ENCODE results near the gene TENM3. TPM values are rescaled to one million over a fixed set of nuclear protein-coding genes. Genes with fewer than 3 reads are reported as not detected.

Gene TENM3
- total RNA-seq, 1 donor from 2014 or later = 106 TPM

GRCh38 chr4:182593864-182594263 lies 350.7 kb downstream of the TENM3 start:
- DNase-seq (ENCODE audit: low spot score in 2 of 2, unreplicated experiment in 2 of 2) = no peak
- Mint-ChIP-seq H3K27ac (no peak overlapping the region), H3K27me3 (ENCODE audit: low read depth) (no peaks in the 10 kb centered on the region), H3K36me3 (peaks cover 7% of the 10 kb centered on the region), H3K4me3 (no peak overlapping the region), H3K4me1 (peaks cover 5% of the 10 kb centered on the region), H3K9me3 (no peaks in the 10 kb centered on the region)
- TF ChIP-seq, protein P1, sequence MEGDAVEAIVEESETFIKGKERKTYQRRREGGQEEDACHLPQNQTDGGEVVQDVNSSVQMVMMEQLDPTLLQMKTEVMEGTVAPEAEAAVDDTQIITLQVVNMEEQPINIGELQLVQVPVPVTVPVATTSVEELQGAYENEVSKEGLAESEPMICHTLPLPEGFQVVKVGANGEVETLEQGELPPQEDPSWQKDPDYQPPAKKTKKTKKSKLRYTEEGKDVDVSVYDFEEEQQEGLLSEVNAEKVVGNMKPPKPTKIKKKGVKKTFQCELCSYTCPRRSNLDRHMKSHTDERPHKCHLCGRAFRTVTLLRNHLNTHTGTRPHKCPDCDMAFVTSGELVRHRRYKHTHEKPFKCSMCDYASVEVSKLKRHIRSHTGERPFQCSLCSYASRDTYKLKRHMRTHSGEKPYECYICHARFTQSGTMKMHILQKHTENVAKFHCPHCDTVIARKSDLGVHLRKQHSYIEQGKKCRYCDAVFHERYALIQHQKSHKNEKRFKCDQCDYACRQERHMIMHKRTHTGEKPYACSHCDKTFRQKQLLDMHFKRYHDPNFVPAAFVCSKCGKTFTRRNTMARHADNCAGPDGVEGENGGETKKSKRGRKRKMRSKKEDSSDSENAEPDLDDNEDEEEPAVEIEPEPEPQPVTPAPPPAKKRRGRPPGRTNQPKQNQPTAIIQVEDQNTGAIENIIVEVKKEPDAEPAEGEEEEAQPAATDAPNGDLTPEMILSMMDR (IDR thresholded peaks at IDR 0.05; ENCODE audit: unreplicated experiment) = no peak

- Mint-ChIP-seq H3K4me1 (no peaks in the 10 kb centered on the region), H3K4me3 (no peak overlapping the region), H3K9me3 (no peaks in the 10 kb centered on the region), H3K27ac (no peak overlapping the region), H3K36me3 (peaks cover 16% of the 10 kb centered on the region), H3K27me3 (ENCODE audit: low read depth) (no peaks in the 10 kb centered on the region)
- no peak for DNase-seq (ENCODE audit: low spot score in 2 of 2, unreplicated experiment in 2 of 2)
- TF ChIP-seq, protein P1 (IDR thresholded peaks at IDR 0.05; ENCODE audit: unreplicated experiment) = no peak
These were observed 356.9 kb downstream of the TENM3 start for GRCh38 chr4:182600093-182600492.

GRCh38 chr4:182600856-182601255 lies 357.7 kb downstream of the TENM3 start:
- no peaks in the 10 kb centered on the region for H3K27me3 Mint-ChIP-seq (ENCODE audit: low read depth)
- H3K27ac Mint-ChIP-seq = no peak overlapping the region
- TF ChIP-seq, protein P1 (IDR thresholded peaks at IDR 0.05; ENCODE audit: unreplicated experiment) = no peak
- no peaks in the 10 kb centered on the region for H3K9me3 Mint-ChIP-seq
- DNase-seq (ENCODE audit: low spot score in 2 of 2, unreplicated experiment in 2 of 2) = no peak
- H3K4me3 Mint-ChIP-seq = no peak overlapping the region
- H3K36me3 Mint-ChIP-seq = peaks cover 16% of the 10 kb centered on the region
- no peaks in the 10 kb centered on the region for H3K4me1 Mint-ChIP-seq

DNA sequence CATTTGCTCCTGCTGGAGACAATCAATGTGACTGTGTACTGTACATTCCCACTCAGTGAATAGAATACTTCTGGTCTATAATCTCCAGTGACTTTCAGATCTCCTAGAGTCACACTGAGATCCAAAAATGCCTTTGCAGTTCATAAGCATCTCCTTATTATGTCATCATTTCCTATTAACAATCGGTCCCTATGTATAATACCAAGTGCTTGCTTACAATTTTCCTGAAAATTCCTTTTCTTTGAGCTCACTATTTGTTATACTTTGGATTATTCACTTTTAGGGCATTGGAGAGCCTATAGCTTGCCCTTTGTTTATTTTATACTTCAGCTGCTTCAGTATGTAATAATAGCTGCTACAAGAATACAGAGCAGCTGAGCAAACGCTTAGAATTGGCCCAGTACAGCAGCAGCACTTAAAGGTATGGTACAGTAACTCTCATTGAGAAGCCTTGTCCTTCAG lies 361.0 kb downstream of the TENM3 start:
- DNase-seq (ENCODE audit: low spot score in 2 of 2, unreplicated experiment in 2 of 2) = no peak
- TF ChIP-seq, protein P1 (IDR thresholded peaks at IDR 0.05; ENCODE audit: unreplicated experiment) = no peak
- Mint-ChIP-seq H3K4me1 (no peaks in the 10 kb centered on the region), H3K27me3 (ENCODE audit: low read depth) (no peaks in the 10 kb centered on the region), H3K4me3 (no peak overlapping the region), H3K27ac (no peak overlapping the region), H3K36me3 (peaks cover 22% of the 10 kb centered on the region), H3K9me3 (no peaks in the 10 kb centered on the region)

GRCh38 chr4:182604953-182605352 lies 361.8 kb downstream of the TENM3 start:
- TF ChIP-seq, protein P1 (IDR thresholded peaks at IDR 0.05; ENCODE audit: unreplicated experiment) = no peak
- Mint-ChIP-seq H3K9me3 (no peaks in the 10 kb centered on the region), H3K4me3 (no peak overlapping the region), H3K4me1 (no peaks in the 10 kb centered on the region), H3K27me3 (ENCODE audit: low read depth) (no peaks in the 10 kb centered on the region), H3K36me3 (peaks cover 26% of the 10 kb centered on the region), H3K27ac (no peak overlapping the region)
- DNase-seq (ENCODE audit: low spot score in 2 of 2, unreplicated experiment in 2 of 2) = no peak

DNA sequence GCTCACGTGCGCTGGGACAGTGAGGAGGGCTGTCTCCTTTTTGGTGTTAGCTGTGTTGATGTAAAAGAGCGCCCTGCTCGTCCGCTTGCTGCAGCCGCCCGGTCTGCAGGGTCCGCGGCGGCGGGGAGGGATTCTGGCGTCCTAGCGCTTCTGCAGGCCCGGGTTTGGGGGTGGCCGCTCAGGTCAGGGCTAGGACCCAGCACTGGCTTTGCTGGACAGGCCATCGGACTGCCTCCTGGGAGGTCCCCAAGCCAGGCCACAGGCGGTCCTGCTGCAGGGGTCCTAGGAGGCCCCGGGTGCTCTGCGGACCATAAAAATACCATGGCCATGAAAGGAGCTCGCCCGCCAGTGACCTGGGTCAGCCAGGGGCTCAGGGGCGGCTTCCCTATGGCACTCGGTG lies 365.3 kb downstream of the TENM3 start:
- Mint-ChIP-seq H3K4me1 (no peaks in the 10 kb centered on the region), H3K27me3 (ENCODE audit: low read depth) (no peaks in the 10 kb centered on the region), H3K4me3 (no peak overlapping the region), H3K27ac (no peak overlapping the region), H3K36me3 (peaks cover 9% of the 10 kb centered on the region), H3K9me3 (no peaks in the 10 kb centered on the region)
- DNase-seq (ENCODE audit: low spot score in 2 of 2, unreplicated experiment in 2 of 2) = no peak
- TF ChIP-seq, protein P1 (IDR thresholded peaks at IDR 0.05; ENCODE audit: unreplicated experiment) = no peak

Measured in mesothelial cell of epicardium (in vitro differentiated cells).